Natural killer cell (primary cell): Measurements from ENCODE around the gene CTNS. TPM values are rescaled to one million over a fixed set of nuclear protein-coding genes. Genes with fewer than 3 reads are reported as not detected.

Experiments used
- ATAC-seq, 3 donors: fragments of 150-1000 bp in 2 of 3; fragments of 200-7000 bp in 1 of 3; cut with Tn5 transposase; 1 replicate in 1 of 3; 2 replicates in 2 of 3; pipeline ENCODE4 v1.10.0; 2021; ENCODE audit warnings: mild to moderate bottlenecking in 2 of 3, moderate library complexity in 2 of 3
- DNase-seq, 2 donors: peaks; one replicate each; pipeline versions ENCODE4 v3.0.0 to v3.0.0-alpha.2; 2013 to 2021; ENCODE audit warnings: mixed read lengths in 1 of 2
- H3K27ac ChIP-seq: one replicate; pipeline ENCODE4 v1.5.1; 2013; ENCODE audit warnings: mild to moderate bottlenecking, low read length
- H3K27me3 ChIP-seq: one replicate; pipeline ENCODE4 v1.6.1; 2013; ENCODE audit warnings: low read length; ENCODE audit not compliant: control insufficient read depth, insufficient read depth
- H3K36me3 ChIP-seq: one replicate; pipeline ENCODE4 v1.6.1; 2013; ENCODE audit warnings: low read length; ENCODE audit not compliant: control insufficient read depth, insufficient read depth
- H3K4me1 ChIP-seq: one replicate; pipeline ENCODE4 v1.6.1; 2013; ENCODE audit warnings: low read length; ENCODE audit not compliant: control insufficient read depth, insufficient read depth
- H3K4me3 ChIP-seq: one replicate; pipeline ENCODE4 v1.5.1; 2013; ENCODE audit warnings: low read length
- H3K9me3 ChIP-seq: one replicate; pipeline ENCODE4 v1.6.1; 2013; ENCODE audit warnings: low read length; ENCODE audit not compliant: control insufficient read depth, insufficient read depth
- H3K27ac Mint-ChIP-seq, 2 donors: one replicate each; pipeline ENCODE4 v1.8.0; 2022; ENCODE audit warnings: mild to moderate bottlenecking in 2 of 2, mixed read lengths in 2 of 2, moderate library complexity in 1 of 2
- H3K27me3 Mint-ChIP-seq, 2 donors: one replicate each; pipeline ENCODE4 v1.8.0; 2022; ENCODE audit warnings: low read depth in 2 of 2, mixed read lengths in 2 of 2
- H3K36me3 Mint-ChIP-seq: one replicate; pipeline ENCODE4 v1.8.0; 2022; ENCODE audit warnings: mixed read lengths
- H3K4me1 Mint-ChIP-seq, 2 donors: one replicate each; pipeline ENCODE4 v1.8.0; 2022; ENCODE audit warnings: mixed read lengths in 2 of 2
- H3K4me3 Mint-ChIP-seq: one replicate; pipeline ENCODE4 v1.8.0; 2022; ENCODE audit warnings: mild to moderate bottlenecking, moderate library complexity, mixed read lengths
- H3K9me3 Mint-ChIP-seq, 2 donors: one replicate each; pipeline ENCODE4 v1.8.0; 2022; ENCODE audit warnings: mixed read lengths in 2 of 2
- CTCF ChIP-seq: fragments of 200-600 bp; IDR thresholded peaks from one replicate; pipeline ENCODE4 v1.8.0; 2022; ENCODE audit warnings: antibody characterized with exemption
- WGBS: methylation state at CpG from one replicate; pipeline ENCODE4 v1.1.7; 2013; ENCODE audit warnings: missing lambda C conversion rate; ENCODE audit not compliant: insufficient coverage; 5-methylcytosine and 5-hydroxymethylcytosine counted together
- intact Hi-C: fragments of 100-400 bp; cut with micrococcal nuclease; formaldehyde crosslinking; loops from one replicate; pipeline ENCODE4 v1.14.2; 2022
- total RNA-seq, 4 donors: library from RNA; stranded (reverse); fragments of 120-200 nt in 1 of 4; gene quantifications; one replicate each; pipeline versions ENCODE4 v1.2.3 to v1.2.4, GENCODE V29; 2013 to 2022

CTNS gene
- total RNA-seq, 3 donors from 2014 or later (not counting 1 experiment from before 2014, with no cell fraction given): 7.6 to 24.2 (median 9.6) TPM

GRCh38 chr17:3669548-3669947, 33.0 kb downstream of the CTNS start:
- H3K9me3 ChIP-seq: no peaks in the 10 kb centered on the region
- no peak for ATAC-seq
- Mint-ChIP-seq H3K9me3 (no peaks in the 10 kb centered on the region), H3K36me3 (no peaks in the 10 kb centered on the region), H3K4me3 (peak overlapping the region; percentile 94), H3K27ac (peak overlapping the region; percentile 88 to 93), H3K4me1 (peaks cover 8 to 17% of the 10 kb centered on the region in 2 donors), H3K27me3 (no peaks in the 10 kb centered on the region)
- intact Hi-C loops: no loop called here
- H3K27me3 ChIP-seq: no peaks in the 10 kb centered on the region
- H3K4me3 ChIP-seq: peak overlapping the region; percentile 99
- no peaks in the 10 kb centered on the region for H3K36me3 ChIP-seq
- H3K27ac ChIP-seq: no peak overlapping the region
- TF ChIP-seq CTCF: no peak
- peaks cover 21% of the 10 kb centered on the region for H3K4me1 ChIP-seq
- 63% methylated on average over 12 of the region's 12 CpGs for WGBS
- no peak for DNase-seq

- Mint-ChIP-seq H3K36me3 (no peaks in the 10 kb centered on the region), H3K27me3 (no peaks in the 10 kb centered on the region), H3K9me3 (no peaks in the 10 kb centered on the region), H3K27ac (no peak overlapping the region), H3K4me1 (peaks cover 8 to 10% of the 10 kb centered on the region in 2 donors), H3K4me3 (no peak overlapping the region)
- ATAC-seq: no peak
- no peak overlapping the region for H3K4me3 ChIP-seq
- H3K27me3 ChIP-seq: no peaks in the 10 kb centered on the region
- no peak overlapping the region for H3K27ac ChIP-seq
- no peaks in the 10 kb centered on the region for H3K36me3 ChIP-seq
- intact Hi-C loops: no loop called here
- H3K9me3 ChIP-seq: no peaks in the 10 kb centered on the region
- 93% methylated on average over 3 of the region's 4 CpGs for WGBS
- no peak for DNase-seq
- no peak for TF ChIP-seq CTCF
- peaks cover 17% of the 10 kb centered on the region for H3K4me1 ChIP-seq
Measured at GRCh38 chr17:3672571-3672970, 36.0 kb downstream of the CTNS start.

GRCh38 chr17:3675886-3676285, 39.3 kb downstream of the CTNS start:
- TF ChIP-seq CTCF: no peak
- WGBS: 95% methylated on average over 11 of the region's 11 CpGs
- Mint-ChIP-seq H3K27me3 (no peaks in the 10 kb centered on the region), H3K4me3 (no peak overlapping the region), H3K36me3 (no peaks in the 10 kb centered on the region), H3K27ac (no peak overlapping the region), H3K4me1 (no peaks in the 10 kb centered on the region), H3K9me3 (no peaks in the 10 kb centered on the region)
- DNase-seq: no peak
- Histone ChIP-seq H3K4me1 (no peaks in the 10 kb centered on the region), H3K27ac (no peak overlapping the region), H3K36me3 (no peaks in the 10 kb centered on the region), H3K9me3 (no peaks in the 10 kb centered on the region), H3K4me3 (no peak overlapping the region), H3K27me3 (no peaks in the 10 kb centered on the region)
- intact Hi-C loops: no loop called here
- no peak for ATAC-seq

- no peak overlapping the region for H3K27ac Mint-ChIP-seq
- H3K27ac ChIP-seq: no peak overlapping the region
Measured at GRCh38 chr17:3678095-3678820, 41.7 kb downstream of the CTNS start.

More at GRCh38 chr17:3678095-3678820, 41.7 kb downstream of the CTNS start:
- WGBS: 90% methylated on average over 16 of the region's 16 CpGs
- Histone ChIP-seq H3K4me1 (peaks cover 11% of the 10 kb centered on the region), H3K27me3 (no peaks in the 10 kb centered on the region), H3K4me3 (no peak overlapping the region), H3K9me3 (no peaks in the 10 kb centered on the region), H3K36me3 (no peaks in the 10 kb centered on the region)
- intact Hi-C loops: no loop called here
- ATAC-seq (no peak), DNase-seq (no peak)
- TF ChIP-seq CTCF: no peak
- Mint-ChIP-seq H3K4me1 (peaks cover 0 to 4% of the 10 kb centered on the region in 2 donors), H3K27me3 (no peaks in the 10 kb centered on the region), H3K4me3 (no peak overlapping the region), H3K9me3 (no peaks in the 10 kb centered on the region), H3K36me3 (no peaks in the 10 kb centered on the region)
